IMR-90 (cell line): ENCODE results near the gene CMTR1. TPM values are rescaled to one million over a fixed set of nuclear protein-coding genes. Genes with fewer than 3 reads are reported as not detected.

Experiments used
- ATAC-seq: fragments of 200-7000 bp; cut with Tn5 transposase; 2 replicates; pipeline ENCODE4 v1.9.1; 2020; ENCODE audit warnings: low read depth, mild to moderate bottlenecking, moderate library complexity
- BruUV-seq: library from RNA; stranded (reverse); fragments of 400-500 nt; replicated peaks from 2 replicates; lab custom pipeline; 2021; lab: Mats Ljungman, UMichigan
- CTCF ChIA-PET: fragments of 300-600 bp; formaldehyde crosslinking; extraction: SDS; loops from one replicate; lab custom pipeline; 2021; ENCODE audit warnings: antibody characterized with exemption; lab: Yijun Ruan, JAX
- POLR2A ChIA-PET: fragments of 300-600 bp; sonication (Branson Sonifier 250); formaldehyde crosslinking; loops from one replicate; lab custom pipeline; 2022; ENCODE audit warnings: antibody characterized with exemption; ENCODE audit not compliant: unreplicated experiment; lab: Charles Lee
- DNase-seq: peaks from one replicate; pipeline ENCODE4 v3.0.0; 2013
- H2AFZ ChIP-seq: replicated peaks from 2 replicates; pipeline ENCODE3; 2013; ENCODE audit warnings: low read length, mild to moderate bottlenecking; ENCODE audit not compliant: poor library complexity
- H2AK5ac ChIP-seq: 2 replicates; pipeline ENCODE4 v1.6.1; 2013; ENCODE audit warnings: low read depth, low read length, inconsistent platforms
- H2AK9ac ChIP-seq: replicated peaks from 2 replicates; pipeline ENCODE3; 2013; ENCODE audit warnings: mild to moderate bottlenecking, low read depth, low read length, moderate library complexity; ENCODE audit not compliant: poor library complexity
- H2BK120ac ChIP-seq: 2 replicates; pipeline ENCODE4 v1.6.1; 2013; ENCODE audit warnings: low read depth, low read length, inconsistent platforms
- H2BK15ac ChIP-seq: 3 replicates; pipeline ENCODE4 v1.6.1; 2013; ENCODE audit warnings: low read depth, low read length, inconsistent platforms
- H2BK20ac ChIP-seq: 2 replicates; pipeline ENCODE4 v1.6.1; 2013; ENCODE audit warnings: low read depth, mild to moderate bottlenecking, inconsistent platforms, low read length, moderate library complexity
- H2BK5ac ChIP-seq: 2 replicates; pipeline ENCODE4 v1.6.1; 2013; ENCODE audit warnings: mild to moderate bottlenecking, low read depth, low read length, inconsistent platforms; ENCODE audit not compliant: poor library complexity, severe bottlenecking
- H3K14ac ChIP-seq: replicated peaks from 2 replicates; pipeline ENCODE4 v1.6.1; 2013; ENCODE audit warnings: low read depth, low read length, inconsistent platforms
- H3K18ac ChIP-seq: 2 replicates; pipeline ENCODE4 v1.6.1; 2013; ENCODE audit warnings: low read depth, low read length, control low read depth
- H3K23ac ChIP-seq: 2 replicates; pipeline ENCODE4 v1.6.1; 2013; ENCODE audit warnings: low read depth, low read length, inconsistent platforms
- H3K27ac ChIP-seq: 2 replicates; pipeline ENCODE4 v1.5.1; 2013; ENCODE audit warnings: mild to moderate bottlenecking, control low read depth, low read length; ENCODE audit not compliant: insufficient read depth
- H3K27me3 ChIP-seq: 2 replicates; pipeline ENCODE4 v1.6.1; 2013; ENCODE audit warnings: low read length; ENCODE audit not compliant: control insufficient read depth, insufficient read depth
- H3K36me3 ChIP-seq: 2 replicates; pipeline ENCODE4 v1.6.1; 2013; ENCODE audit warnings: low read length, mixed read lengths; ENCODE audit not compliant: control insufficient read depth, insufficient read depth
- H3K4ac ChIP-seq: 2 replicates; pipeline ENCODE4 v1.6.1; 2013; ENCODE audit warnings: low read depth, low read length, inconsistent platforms
- H3K4me1 ChIP-seq: 2 replicates; pipeline ENCODE4 v1.6.1; 2013; ENCODE audit warnings: low read length, mixed read lengths; ENCODE audit not compliant: control insufficient read depth, insufficient read depth
- H3K4me2 ChIP-seq: 2 replicates; pipeline ENCODE4 v1.6.1; 2013; ENCODE audit warnings: low read depth, mild to moderate bottlenecking, control low read depth, low read length, moderate library complexity
- H3K4me3 ChIP-seq: 2 replicates; pipeline ENCODE4 v1.5.1; 2013; ENCODE audit warnings: low read depth, mild to moderate bottlenecking, control low read depth, low read length, moderate library complexity; ENCODE audit not compliant: insufficient read depth
- H3K56ac ChIP-seq: 2 replicates; pipeline ENCODE4 v1.6.1; 2013; ENCODE audit warnings: low read length, inconsistent platforms; ENCODE audit not compliant: insufficient read depth; ENCODE audit errors: extremely low read depth
- H3K79me1 ChIP-seq, 2 experiments: 2 replicates each; pipeline ENCODE4 v1.6.1; 2013; ENCODE audit warnings: low read length in 2 of 2, inconsistent platforms in 1 of 2, low read depth in 1 of 2
- H3K9ac ChIP-seq: 2 replicates; pipeline ENCODE4 v1.6.1; 2013; ENCODE audit warnings: low read depth, low read length, control low read depth
- H3K9me1 ChIP-seq: 2 replicates; pipeline ENCODE4 v1.6.1; 2013; ENCODE audit warnings: low read length, inconsistent platforms; ENCODE audit not compliant: insufficient read depth
- H3K9me3 ChIP-seq: 2 replicates; pipeline ENCODE4 v1.6.1; 2013; ENCODE audit warnings: low read length; ENCODE audit not compliant: control insufficient read depth, insufficient read depth
- H4K20me1 ChIP-seq: 2 replicates; pipeline ENCODE4 v1.6.1; 2013; ENCODE audit warnings: low read length, inconsistent platforms; ENCODE audit not compliant: insufficient read depth
- H4K5ac ChIP-seq: 2 replicates; pipeline ENCODE4 v1.6.1; 2013; ENCODE audit warnings: mild to moderate bottlenecking, low read depth, low read length, control low read depth
- H4K8ac ChIP-seq, 2 experiments: 2 replicates each; pipeline ENCODE4 v1.6.1; 2013; ENCODE audit warnings: low read depth in 2 of 2, low read length in 2 of 2, control low read depth in 1 of 2, inconsistent platforms in 1 of 2
- H4K91ac ChIP-seq: 2 replicates; pipeline ENCODE4 v1.6.1; 2013; ENCODE audit warnings: low read depth, low read length, inconsistent platforms; ENCODE audit not compliant: insufficient read depth
- CTCF ChIP-seq: conservative IDR thresholded peaks from 2 replicates; pipeline ENCODE4 v1.5.1; 2012; ENCODE audit warnings: mild to moderate bottlenecking, low read depth, low read length, improper control_type of control experiment
- FOS ChIP-seq: fragments of 150-350 bp; IDR thresholded peaks from 2 replicates; pipeline ENCODE4 v1.6.1; 2016; ENCODE audit warnings: low read depth, low read length
- MAZ ChIP-seq: IDR thresholded peaks from 2 replicates; pipeline ENCODE4 v1.6.1; 2012; ENCODE audit warnings: low read depth, mild to moderate bottlenecking, low read length, improper control_type of control experiment, moderate library complexity, borderline replicate concordance
- MXI1 ChIP-seq: IDR thresholded peaks from 2 replicates; pipeline ENCODE4 v1.6.1; 2012; ENCODE audit warnings: low read depth, mild to moderate bottlenecking, low read length, moderate library complexity, borderline replicate concordance
- NFE2L2 ChIP-seq: fragments of 150-350 bp; IDR thresholded peaks from 2 replicates; pipeline ENCODE4 v1.6.1; 2016; ENCODE audit warnings: low read depth, mild to moderate bottlenecking, low read length
- RFX5 ChIP-seq: IDR thresholded peaks from 2 replicates; pipeline ENCODE4 v1.8.0; 2012; ENCODE audit warnings: low read depth, mild to moderate bottlenecking, low read length, moderate library complexity
- USF2 ChIP-seq: fragments of 150-350 bp; IDR thresholded peaks from 2 replicates; pipeline ENCODE4 v1.6.1; 2017; ENCODE audit warnings: mild to moderate bottlenecking, antibody characterized with exemption, low read length, low read depth
- WGBS, 2 experiments: methylation state at CpG; one replicate each; pipeline versions ENCODE4 v1.1.5 to v1.1.7; 2013; ENCODE audit warnings: missing lambda C conversion rate in 2 of 2; ENCODE audit not compliant: insufficient read length in 1 of 2; ENCODE audit errors: extremely low coverage in 2 of 2; 5-methylcytosine and 5-hydroxymethylcytosine counted together
- dilution Hi-C: fragments of 300-500 bp; cut with HindIII; formaldehyde crosslinking; loops from one replicate; pipeline ENCODE4 v1.14.3; 2018; ENCODE audit warnings: low sequenced_read_pairs; ENCODE audit not compliant: unreplicated experiment
- in situ Hi-C: fragments of 300-500 bp; cut with MboI; formaldehyde crosslinking; loops from 3 replicates; pipeline ENCODE4 v1.14.3; 2019; ENCODE audit warnings: low sequenced_read_pairs, inconsistent platforms, mixed read lengths
- intact Hi-C: fragments of 100-400 bp; cut with micrococcal nuclease; formaldehyde crosslinking; loops from 2 replicates; pipeline ENCODE4 v1.10.0; 2022
- polyA plus RNA-seq, 3 experiments: library from polyadenylated mRNA; depleted of rRNA; stranded (reverse); fragments of >200 nt; gene quantifications; 2 replicates each; pipeline ENCODE4 v1.2.3, GENCODE V29; 2012; ENCODE audit warnings: low replicate concordance in 1 of 3
- total RNA-seq: library from RNA; depleted of rRNA; stranded (reverse); fragments of >200 nt; gene quantifications from 2 replicates; pipeline ENCODE4 v1.2.3, GENCODE V29; 2012

CMTR1 gene
- total and polyA plus RNA-seq, 2 of the 4 experiments (the other 2 are of a cell fraction), result 22.6 to 30.1 TPM

GRCh38 chr6:37393381-37393929 lies 39.6 kb upstream of the CMTR1 start:
- H2AK9ac ChIP-seq, result no peak overlapping the region
- no peak overlapping the region for H2AK5ac ChIP-seq
- H4K91ac ChIP-seq, result no peak overlapping the region
- no peaks in the 10 kb centered on the region for H4K20me1 ChIP-seq
- in situ Hi-C loops, result no loop called here
- peaks cover 4% of the 10 kb centered on the region; the same call in 1 of the 2 replicates for H3K27me3 ChIP-seq
- no peak overlapping the region for H3K4ac ChIP-seq
- ATAC-seq (no peak), DNase-seq (no peak)
- dilution Hi-C loops, result no loop called here
- no peak overlapping the region for H4K5ac ChIP-seq
- H3K27ac ChIP-seq, result no peak overlapping the region
- no peak overlapping the region for H3K14ac ChIP-seq
- no peak overlapping the region for H3K56ac ChIP-seq
- no peak overlapping the region for H3K18ac ChIP-seq
- no TSS peak for BruUV-seq
- no peaks in the 10 kb centered on the region for H3K4me1 ChIP-seq
- H2BK15ac ChIP-seq, result no peak overlapping the region
- TF ChIP-seq FOS (no peak), CTCF (no peak), MAZ (no peak), RFX5 (no peak), NFE2L2 (no peak), USF2 (no peak), MXI1 (no peak)
- H3K79me1 ChIP-seq, result no peaks in the 10 kb centered on the region; a peak in 1 of 4 replicates
- no peak overlapping the region for H2BK20ac ChIP-seq
- WGBS, 2 experiments, result no CpG with 5 or more reads among the region's 1 CpG
- no peak overlapping the region for H3K4me2 ChIP-seq
- no peak overlapping the region for H2BK120ac ChIP-seq
- H3K36me3 ChIP-seq, result peaks cover 25% of the 10 kb centered on the region
- no peak overlapping the region for H2AFZ ChIP-seq
- no peaks in the 10 kb centered on the region for H3K9me1 ChIP-seq
- ChIA-PET POLR2A (no interaction called here), CTCF (no interaction called here)
- H4K8ac ChIP-seq, result no peak overlapping the region
- no peak overlapping the region for H3K4me3 ChIP-seq
- no peak overlapping the region for H2BK5ac ChIP-seq
- H3K9ac ChIP-seq, result no peak overlapping the region
- intact Hi-C loops, result no loop called here
- no peaks in the 10 kb centered on the region for H3K9me3 ChIP-seq
- H3K23ac ChIP-seq, result no peak overlapping the region
